C4-2B (cell line): ENCODE results near the gene UXT.
"Not testable (repeated sequence)": the region's sequence is repeated elsewhere in the genome, so short reads cannot be mapped to it uniquely, and the experiment has no call there.

Experiments
- H3K27ac ChIP-seq: fragments of 450-650 bp; 2 replicates; pipeline ENCODE4 v1.5.1; 2017
- ZFX ChIP-seq: fragments of 450-650 bp; IDR thresholded peaks from 2 replicates; pipeline ENCODE4 v1.6.1; 2017
- TF ChIP-seq, protein P1 (sequence below): fragments of 450-650 bp; conservative IDR thresholded peaks from 2 replicates; pipeline ENCODE4 v1.5.1; 2017; ENCODE audit warnings: mild to moderate bottlenecking

Gene UXT

DNA sequence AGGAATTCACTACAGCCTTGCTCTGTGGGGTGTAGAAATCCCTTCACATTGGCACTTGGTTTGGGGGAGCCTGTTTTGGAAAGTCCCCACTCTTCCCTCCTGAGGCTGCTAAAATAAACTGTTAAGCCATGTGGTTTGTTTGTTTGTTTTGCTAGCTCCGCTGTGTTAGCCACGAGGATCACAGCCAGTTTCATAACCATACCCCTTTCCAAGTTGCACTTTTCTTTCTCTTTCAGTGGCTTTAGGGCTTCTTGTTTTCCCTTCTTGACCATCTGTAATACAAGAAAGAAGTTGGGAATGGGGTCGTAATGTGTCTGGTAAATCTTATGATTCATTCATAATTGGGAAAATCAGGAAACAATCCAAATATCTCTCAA is 24.8 kb upstream of the UXT start:
- TF ChIP-seq, protein P1, sequence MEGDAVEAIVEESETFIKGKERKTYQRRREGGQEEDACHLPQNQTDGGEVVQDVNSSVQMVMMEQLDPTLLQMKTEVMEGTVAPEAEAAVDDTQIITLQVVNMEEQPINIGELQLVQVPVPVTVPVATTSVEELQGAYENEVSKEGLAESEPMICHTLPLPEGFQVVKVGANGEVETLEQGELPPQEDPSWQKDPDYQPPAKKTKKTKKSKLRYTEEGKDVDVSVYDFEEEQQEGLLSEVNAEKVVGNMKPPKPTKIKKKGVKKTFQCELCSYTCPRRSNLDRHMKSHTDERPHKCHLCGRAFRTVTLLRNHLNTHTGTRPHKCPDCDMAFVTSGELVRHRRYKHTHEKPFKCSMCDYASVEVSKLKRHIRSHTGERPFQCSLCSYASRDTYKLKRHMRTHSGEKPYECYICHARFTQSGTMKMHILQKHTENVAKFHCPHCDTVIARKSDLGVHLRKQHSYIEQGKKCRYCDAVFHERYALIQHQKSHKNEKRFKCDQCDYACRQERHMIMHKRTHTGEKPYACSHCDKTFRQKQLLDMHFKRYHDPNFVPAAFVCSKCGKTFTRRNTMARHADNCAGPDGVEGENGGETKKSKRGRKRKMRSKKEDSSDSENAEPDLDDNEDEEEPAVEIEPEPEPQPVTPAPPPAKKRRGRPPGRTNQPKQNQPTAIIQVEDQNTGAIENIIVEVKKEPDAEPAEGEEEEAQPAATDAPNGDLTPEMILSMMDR: no peak
- no peak for TF ChIP-seq ZFX
- no peak overlapping the region for H3K27ac ChIP-seq

DNA sequence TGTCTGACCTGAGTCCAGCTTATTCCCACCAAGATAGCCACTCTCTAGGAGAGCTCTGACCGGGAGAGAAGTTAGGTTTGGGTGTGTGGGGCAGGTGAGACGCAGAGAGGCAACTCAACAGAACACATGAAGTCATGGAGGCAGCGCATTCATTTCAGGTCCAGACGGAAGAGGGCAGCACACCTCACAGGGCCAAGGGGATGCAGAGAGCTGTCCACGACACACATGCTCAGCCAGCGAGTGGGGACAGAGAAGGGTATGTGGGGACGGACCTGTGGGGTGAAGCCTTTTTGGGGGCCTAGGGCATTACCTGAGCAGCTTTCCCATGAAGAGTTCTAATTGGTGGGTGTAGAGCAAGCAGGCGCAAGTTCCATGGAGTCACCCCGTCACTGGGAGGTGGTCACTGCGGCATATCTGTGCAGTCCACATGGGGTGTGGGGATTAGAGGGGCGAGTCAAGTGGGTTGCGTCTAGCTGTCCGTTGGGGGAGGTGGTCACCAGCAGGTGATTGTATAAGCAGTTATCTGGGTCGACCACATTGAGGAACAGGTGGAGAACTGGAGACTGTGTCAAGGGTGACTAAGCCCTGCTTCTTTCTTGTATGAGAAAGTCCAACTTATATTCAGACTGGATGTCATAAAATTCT is 24.3 kb upstream of the UXT start:
- no peak overlapping the region for H3K27ac ChIP-seq
- TF ChIP-seq ZFX: no peak
- TF ChIP-seq, protein P1: no peak

DNA sequence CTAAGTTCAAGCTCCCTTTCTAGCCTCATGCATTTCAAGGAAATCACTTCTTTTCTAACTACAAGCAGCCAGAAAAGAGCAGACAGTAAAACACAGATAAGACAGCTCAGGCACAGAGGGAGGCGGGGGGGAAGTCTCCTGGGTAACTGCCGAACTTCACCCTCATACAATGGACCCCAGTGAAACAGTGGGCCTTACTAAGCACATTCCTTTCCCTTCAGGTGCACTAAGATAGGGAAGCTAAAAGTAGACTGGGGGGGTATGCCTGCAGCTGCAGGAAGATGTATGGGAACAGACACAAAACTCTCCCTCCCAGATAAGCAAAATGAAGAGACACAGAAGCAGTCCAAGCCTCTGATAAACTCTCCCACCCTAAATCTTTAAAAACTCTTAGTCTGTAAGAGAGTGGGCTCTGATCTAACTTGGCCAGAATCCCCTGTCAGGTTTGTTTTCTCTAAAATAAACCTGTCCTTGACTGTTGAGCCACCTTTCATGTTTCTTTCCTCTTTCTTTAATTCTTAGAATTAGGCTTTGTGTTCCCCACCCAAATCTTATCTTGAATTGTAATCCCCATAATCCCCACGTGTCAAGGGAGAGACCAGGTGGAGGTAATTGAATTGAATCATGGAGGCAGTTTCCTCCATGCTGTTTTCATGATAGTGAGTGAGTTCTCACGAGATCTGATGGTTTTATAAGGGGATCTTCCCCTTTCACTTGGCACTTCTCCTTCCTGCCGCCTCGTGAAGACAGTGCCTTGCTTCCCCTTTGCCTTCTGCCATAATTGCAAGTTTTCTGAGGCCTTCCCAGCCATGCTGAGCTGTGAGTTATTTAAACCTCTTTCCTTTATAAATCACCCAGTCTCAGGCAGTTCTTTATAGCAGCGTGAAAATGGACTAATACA is 17.2 kb upstream of the UXT start:
- not testable (repeated sequence) for H3K27ac ChIP-seq

DNA sequence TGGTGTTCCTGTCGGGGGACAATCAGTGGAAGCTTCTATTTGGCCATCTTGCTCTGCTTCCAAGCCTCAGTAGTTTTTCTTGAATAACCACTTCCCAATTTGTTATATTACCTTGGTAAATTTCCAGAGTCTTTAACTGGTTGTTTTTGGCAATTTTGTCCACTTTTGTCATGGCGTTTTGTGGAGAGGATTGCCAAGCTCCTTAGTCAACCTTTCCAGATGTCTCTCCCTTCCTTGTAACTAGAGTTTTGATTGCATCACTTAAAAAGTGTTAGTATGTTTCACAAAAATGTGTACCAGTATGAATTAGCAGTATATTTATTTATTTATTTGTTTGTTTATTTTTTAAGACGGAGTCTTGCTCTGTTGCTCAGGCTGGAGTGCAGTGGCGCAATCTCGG is 15.8 kb upstream of the UXT start:
- TF ChIP-seq ZFX: no peak
- TF ChIP-seq, protein P1: no peak
- no peak overlapping the region for H3K27ac ChIP-seq

DNA sequence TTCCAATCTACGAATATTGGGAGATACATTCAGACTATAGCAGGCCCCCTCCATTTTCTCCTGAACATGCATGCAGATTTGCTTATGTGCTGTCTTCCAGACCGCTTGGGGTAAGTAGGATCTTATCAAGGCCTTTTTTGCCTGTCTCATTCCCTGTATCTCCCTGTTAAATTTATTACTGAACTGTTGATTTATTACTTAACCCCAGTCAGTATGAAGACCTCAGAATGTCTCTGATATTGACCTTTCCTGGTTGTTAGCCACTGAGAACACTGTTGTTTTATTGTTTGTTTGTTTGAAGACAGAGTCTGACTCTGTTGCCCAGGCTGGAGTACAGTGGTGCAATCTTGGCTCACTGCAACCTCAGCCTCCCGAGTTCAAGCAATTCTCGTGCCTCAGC is 6.8 kb upstream of the UXT start:
- not testable (repeated sequence) for H3K27ac ChIP-seq

DNA sequence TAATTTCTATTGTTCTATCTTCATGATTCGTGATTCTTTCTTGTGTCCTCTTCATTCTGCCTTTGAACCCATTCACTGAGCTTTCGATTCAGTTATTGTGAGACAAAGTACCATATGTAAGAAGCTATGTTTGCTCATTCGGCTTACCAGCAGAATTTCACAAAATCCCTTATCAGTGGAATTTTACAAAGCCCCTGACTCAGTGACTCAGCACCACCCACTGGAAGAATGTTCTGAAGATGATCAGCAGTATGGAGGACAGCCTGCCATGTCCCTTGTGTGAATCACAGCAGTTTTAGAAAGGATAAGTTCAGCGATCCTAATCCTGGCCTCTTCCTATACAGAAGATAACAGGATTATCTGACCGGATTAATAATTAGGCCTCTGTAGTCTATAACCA is 5.8 kb upstream of the UXT start:
- TF ChIP-seq, protein P1: no peak
- TF ChIP-seq ZFX: no peak
- H3K27ac ChIP-seq: no peak overlapping the region

DNA sequence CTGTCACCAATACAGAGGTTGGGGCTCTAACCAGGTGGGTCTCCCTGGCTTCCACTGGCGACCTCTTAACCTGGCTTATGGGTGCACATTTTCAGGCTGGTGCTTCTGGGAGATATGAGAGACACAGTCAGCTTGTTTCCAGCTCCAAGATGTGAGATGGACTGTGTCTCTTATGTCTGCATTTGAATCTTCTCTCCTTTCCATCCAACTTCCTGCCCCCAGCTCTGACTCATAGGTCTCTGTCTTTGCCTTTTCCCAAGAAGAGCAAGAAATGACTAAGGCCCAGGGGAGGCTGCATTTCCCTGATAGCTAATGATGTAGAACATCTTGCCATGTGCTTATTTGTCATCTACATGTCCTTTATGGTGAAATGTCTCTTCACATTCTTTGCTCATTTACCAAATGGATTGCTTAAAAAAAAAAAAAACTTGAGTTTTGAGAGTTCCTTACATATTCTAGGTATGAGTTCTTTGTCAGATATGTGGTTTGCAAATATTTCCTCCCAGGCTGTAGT is 3.2 kb upstream of the UXT start:
- no peak for TF ChIP-seq ZFX
- TF ChIP-seq, protein P1: no peak
- no peak overlapping the region for H3K27ac ChIP-seq

DNA sequence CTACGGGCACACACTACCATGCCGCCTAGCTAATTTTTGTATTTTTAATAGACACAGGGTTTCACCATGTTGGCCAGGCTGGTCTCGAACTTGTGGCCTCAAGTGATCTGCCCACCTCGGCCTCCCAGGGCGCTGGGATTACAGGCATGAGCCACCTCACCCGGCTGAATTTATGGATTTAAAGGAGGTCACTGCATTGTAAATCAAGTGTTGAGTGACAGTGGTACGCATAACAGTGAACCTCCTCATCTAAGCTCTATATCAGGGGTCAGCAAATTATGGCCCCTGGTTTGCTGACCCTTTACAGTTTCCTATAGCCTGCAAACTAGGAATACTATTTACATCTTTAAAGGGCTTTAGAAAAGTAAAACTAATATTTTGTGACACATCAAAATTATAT is 2.6 kb upstream of the UXT start:
- H3K27ac ChIP-seq: no peak overlapping the region
- no peak for TF ChIP-seq ZFX
- TF ChIP-seq, protein P1: no peak
